Lower leg skin (tissue), 3 donors: ENCODE data around the gene ADAMTSL1.

Experiments used
- POLR2A ChIP-seq, 2 donors: fragments of 450-650 bp; IDR thresholded peaks; one replicate each; pipeline ENCODE4 v1.6.1; 2016 to 2017; ENCODE audit warnings: antibody characterized with exemption in 2 of 2, mild to moderate bottlenecking in 1 of 2, moderate library complexity in 1 of 2
- TF ChIP-seq, protein P1 (sequence below), 3 donors: fragments of 450-650 bp; IDR thresholded peaks; one replicate each; pipeline ENCODE4 v1.5.1; 2016; ENCODE audit warnings: antibody characterized with exemption in 3 of 3, mild to moderate bottlenecking in 3 of 3, moderate library complexity in 2 of 3

DNA sequence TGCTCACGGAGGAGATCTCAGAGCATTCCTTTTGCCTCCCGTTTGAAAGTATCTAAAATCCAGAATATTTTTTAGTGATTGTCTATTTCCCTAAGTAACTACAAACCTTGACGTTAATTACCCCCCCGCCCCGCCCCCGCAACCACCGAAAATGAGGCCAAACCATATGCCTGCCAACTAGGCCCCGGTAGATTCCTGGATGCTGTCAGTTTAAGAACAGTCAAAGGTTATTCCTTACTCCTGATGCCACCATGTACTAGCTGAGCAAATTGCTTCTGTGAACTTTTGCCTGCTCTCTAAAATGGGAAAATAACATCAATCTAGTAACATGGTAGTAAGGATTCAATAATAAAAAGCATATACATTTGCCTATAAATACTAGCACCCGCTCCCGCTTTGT lies 314.3 kb downstream of the ADAMTSL1 start:
- TF ChIP-seq, protein P1, sequence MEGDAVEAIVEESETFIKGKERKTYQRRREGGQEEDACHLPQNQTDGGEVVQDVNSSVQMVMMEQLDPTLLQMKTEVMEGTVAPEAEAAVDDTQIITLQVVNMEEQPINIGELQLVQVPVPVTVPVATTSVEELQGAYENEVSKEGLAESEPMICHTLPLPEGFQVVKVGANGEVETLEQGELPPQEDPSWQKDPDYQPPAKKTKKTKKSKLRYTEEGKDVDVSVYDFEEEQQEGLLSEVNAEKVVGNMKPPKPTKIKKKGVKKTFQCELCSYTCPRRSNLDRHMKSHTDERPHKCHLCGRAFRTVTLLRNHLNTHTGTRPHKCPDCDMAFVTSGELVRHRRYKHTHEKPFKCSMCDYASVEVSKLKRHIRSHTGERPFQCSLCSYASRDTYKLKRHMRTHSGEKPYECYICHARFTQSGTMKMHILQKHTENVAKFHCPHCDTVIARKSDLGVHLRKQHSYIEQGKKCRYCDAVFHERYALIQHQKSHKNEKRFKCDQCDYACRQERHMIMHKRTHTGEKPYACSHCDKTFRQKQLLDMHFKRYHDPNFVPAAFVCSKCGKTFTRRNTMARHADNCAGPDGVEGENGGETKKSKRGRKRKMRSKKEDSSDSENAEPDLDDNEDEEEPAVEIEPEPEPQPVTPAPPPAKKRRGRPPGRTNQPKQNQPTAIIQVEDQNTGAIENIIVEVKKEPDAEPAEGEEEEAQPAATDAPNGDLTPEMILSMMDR (IDR thresholded peaks at IDR 0.05), result no peak
- TF ChIP-seq POLR2A (IDR thresholded peaks at IDR 0.05), result no peak
